HEK293 (cell line): ENCODE data around the gene SGIP1.

ENCODE experiments used
- CTCF ChIA-PET: fragments of 350-600 bp; formaldehyde crosslinking; extraction: SDS; loops from one replicate; lab custom pipeline; 2021; ENCODE audit warnings: antibody characterized with exemption; lab: Yijun Ruan, JAX
- POLR2A ChIA-PET: fragments of 300-600 bp; formaldehyde crosslinking; extraction: SDS; loops from one replicate; lab custom pipeline; 2020; ENCODE audit warnings: antibody characterized with exemption, inconsistent platforms; lab: Yijun Ruan, JAX
- H3K27ac ChIP-seq: fragments of 200-500 bp; sonication (Bioruptor generic); 2 replicates; pipeline ENCODE4 v1.5.1; 2014; ENCODE audit warnings: low read depth, low read length, control low read depth, inconsistent platforms; ENCODE audit errors: extremely low read depth
- H3K36me3 ChIP-seq, 2 experiments: fragments of 200-500 bp in 1 of 2; sonication (Bioruptor generic) in 1 of 2; 1 replicate in 1 of 2; 2 replicates in 1 of 2; pipeline ENCODE4 v1.5.1; 2014 to 2017; ENCODE audit warnings: inconsistent platforms in 2 of 2, low read length in 2 of 2; ENCODE audit not compliant: control insufficient read depth in 2 of 2, insufficient read depth in 1 of 2
- H3K4me1 ChIP-seq: fragments of 200-500 bp; sonication (Bioruptor generic); 2 replicates; pipeline ENCODE4 v1.5.1; 2014; ENCODE audit warnings: mild to moderate bottlenecking, low read length, inconsistent platforms; ENCODE audit not compliant: control insufficient read depth, insufficient read depth
- H3K4me3 ChIP-seq: 2 replicates; pipeline ENCODE4 v1.5.1; 2011; ENCODE audit warnings: low read depth, mild to moderate bottlenecking, control low read depth, low read length, moderate library complexity
- H3K9me3 ChIP-seq: fragments of 200-500 bp; sonication (Bioruptor generic); 2 replicates; pipeline ENCODE4 v1.5.1; 2014; ENCODE audit warnings: low read depth, low read length, inconsistent platforms; ENCODE audit not compliant: control insufficient read depth, insufficient read depth
- BCL11A ChIP-seq: fragments of 450-650 bp; formaldehyde crosslinking; IDR thresholded peaks from 2 replicates; pipeline ENCODE4 v1.5.1; 2016; ENCODE audit warnings: low read depth, missing biosample characterization, missing genetic modification characterization
- FEZF1 ChIP-seq: fragments of 450-650 bp; formaldehyde crosslinking; IDR thresholded peaks from 2 replicates; pipeline ENCODE4 v1.5.1; 2016; ENCODE audit warnings: missing biosample characterization, missing genetic modification characterization
- HOXC10 ChIP-seq: sonication (generic); formaldehyde crosslinking; IDR thresholded peaks from 2 replicates; pipeline ENCODE4 v1.8.1; 2023; ENCODE audit warnings: mild to moderate bottlenecking, missing genetic modification reagents
- KLF10 ChIP-seq: fragments of 450-650 bp; IDR thresholded peaks from 2 replicates; pipeline ENCODE4 v1.5.1; 2018; ENCODE audit warnings: missing biosample characterization, mild to moderate bottlenecking, missing genetic modification characterization
- KLF8 ChIP-seq: fragments of 450-650 bp; formaldehyde crosslinking; IDR thresholded peaks from 2 replicates; pipeline ENCODE4 v1.5.1; 2016; ENCODE audit warnings: missing biosample characterization, missing genetic modification characterization
- MYNN ChIP-seq: fragments of 450-650 bp; formaldehyde crosslinking; IDR thresholded peaks from 2 replicates; pipeline ENCODE4 v1.5.1; 2016; ENCODE audit warnings: missing biosample characterization, missing genetic modification characterization, borderline replicate concordance
- OVOL3 ChIP-seq: fragments of 450-650 bp; formaldehyde crosslinking; IDR thresholded peaks from 2 replicates; pipeline ENCODE4 v1.5.1; 2016; ENCODE audit warnings: missing biosample characterization, missing genetic modification characterization
- SCRT1 ChIP-seq: fragments of 450-650 bp; formaldehyde crosslinking; IDR thresholded peaks from 2 replicates; pipeline ENCODE4 v1.5.1; 2016; ENCODE audit warnings: missing biosample characterization, missing genetic modification characterization, borderline replicate concordance
- SCRT2 ChIP-seq: fragments of 450-650 bp; formaldehyde crosslinking; IDR thresholded peaks from 2 replicates; pipeline ENCODE4 v1.5.1; 2016; ENCODE audit warnings: missing biosample characterization, missing genetic modification characterization
- TRIM28 ChIP-seq: IDR thresholded peaks from 2 replicates; pipeline ENCODE4 v1.6.1; 2011; ENCODE audit warnings: low read length, control low read depth, borderline replicate concordance
- ZBTB1 ChIP-seq: fragments of 450-650 bp; formaldehyde crosslinking; IDR thresholded peaks from 2 replicates; pipeline ENCODE4 v1.5.1; 2016; ENCODE audit warnings: missing biosample characterization, missing genetic modification characterization
- ZEB2 ChIP-seq: fragments of 450-650 bp; formaldehyde crosslinking; IDR thresholded peaks from 2 replicates; pipeline ENCODE4 v1.5.1; 2016; ENCODE audit warnings: missing biosample characterization, missing genetic modification characterization
- ZFP41 ChIP-seq: fragments of 450-650 bp; formaldehyde crosslinking; IDR thresholded peaks from 2 replicates; pipeline ENCODE4 v1.5.1; 2016; ENCODE audit warnings: missing biosample characterization, missing genetic modification characterization, borderline replicate concordance
- ZNF169 ChIP-seq: fragments of 450-650 bp; formaldehyde crosslinking; IDR thresholded peaks from 2 replicates; pipeline ENCODE4 v1.5.1; 2016; ENCODE audit warnings: missing biosample characterization, missing genetic modification characterization
- ZNF214 ChIP-seq: fragments of 450-650 bp; formaldehyde crosslinking; IDR thresholded peaks from 2 replicates; pipeline ENCODE4 v1.5.1; 2017; ENCODE audit warnings: missing biosample characterization, mild to moderate bottlenecking, missing genetic modification characterization, borderline replicate concordance
- ZNF223 ChIP-seq: fragments of 450-650 bp; formaldehyde crosslinking; IDR thresholded peaks from 2 replicates; pipeline ENCODE4 v1.5.1; 2016; ENCODE audit warnings: missing biosample characterization, missing genetic modification characterization
- ZNF248 ChIP-seq: fragments of 450-650 bp; formaldehyde crosslinking; IDR thresholded peaks from 2 replicates; pipeline ENCODE4 v1.5.1; 2017; ENCODE audit warnings: missing biosample characterization, missing genetic modification characterization
- ZNF274 ChIP-seq, 2 experiments: fragments of 200-500 bp in 1 of 2; fragments of 450-650 bp in 1 of 2; sonication (Bioruptor generic) in 1 of 2; formaldehyde crosslinking in 1 of 2; IDR thresholded peaks; 2 replicates each; pipeline versions ENCODE4 v1.5.1 to v1.6.1; 2014 to 2016; ENCODE audit warnings: borderline replicate concordance in 1 of 2, inconsistent platforms in 1 of 2, low read length in 1 of 2, missing biosample characterization in 1 of 2, missing genetic modification characterization in 1 of 2
- ZNF292 ChIP-seq: fragments of 450-650 bp; formaldehyde crosslinking; IDR thresholded peaks from 2 replicates; pipeline ENCODE4 v1.5.1; 2016; ENCODE audit warnings: low read depth, missing biosample characterization, missing genetic modification characterization, borderline replicate concordance
- ZNF311 ChIP-seq: fragments of 450-650 bp; formaldehyde crosslinking; IDR thresholded peaks from 2 replicates; pipeline ENCODE4 v1.5.1; 2017; ENCODE audit warnings: missing biosample characterization, missing genetic modification characterization, borderline replicate concordance
- ZNF324 ChIP-seq: fragments of 450-650 bp; formaldehyde crosslinking; IDR thresholded peaks from 2 replicates; pipeline ENCODE4 v1.5.1; 2016; ENCODE audit warnings: missing biosample characterization, missing genetic modification characterization
- ZNF37A ChIP-seq: fragments of 450-650 bp; IDR thresholded peaks from 2 replicates; pipeline ENCODE4 v1.5.1; 2018; ENCODE audit warnings: missing biosample characterization, missing genetic modification characterization
- ZNF423 ChIP-seq: fragments of 450-650 bp; formaldehyde crosslinking; IDR thresholded peaks from 2 replicates; pipeline ENCODE4 v1.5.1; 2016; ENCODE audit warnings: missing biosample characterization, missing genetic modification characterization
- ZNF488 ChIP-seq: fragments of 450-650 bp; formaldehyde crosslinking; IDR thresholded peaks from 2 replicates; pipeline ENCODE4 v1.5.1; 2016; ENCODE audit warnings: missing biosample characterization, missing genetic modification characterization
- ZNF600 ChIP-seq: fragments of 450-650 bp; formaldehyde crosslinking; IDR thresholded peaks from 2 replicates; pipeline ENCODE4 v1.5.1; 2016; ENCODE audit warnings: missing biosample characterization, missing genetic modification characterization
- ZNF610 ChIP-seq: fragments of 450-650 bp; formaldehyde crosslinking; IDR thresholded peaks from 2 replicates; pipeline ENCODE4 v1.5.1; 2016; ENCODE audit warnings: missing biosample characterization, missing genetic modification characterization, borderline replicate concordance
- ZNF664 ChIP-seq: fragments of 450-650 bp; formaldehyde crosslinking; IDR thresholded peaks from 2 replicates; pipeline ENCODE4 v1.5.1; 2016; ENCODE audit warnings: missing biosample characterization, missing genetic modification characterization
- ZNF670 ChIP-seq: fragments of 450-650 bp; formaldehyde crosslinking; IDR thresholded peaks from 2 replicates; pipeline ENCODE4 v1.5.1; 2016; ENCODE audit warnings: missing biosample characterization, missing genetic modification characterization, low read depth
- ZNF791 ChIP-seq: fragments of 450-650 bp; formaldehyde crosslinking; IDR thresholded peaks from 2 replicates; pipeline ENCODE4 v1.5.1; 2016; ENCODE audit warnings: missing biosample characterization, missing genetic modification characterization
- ZNF792 ChIP-seq: fragments of 450-650 bp; formaldehyde crosslinking; IDR thresholded peaks from 2 replicates; pipeline ENCODE4 v1.5.1; 2016; ENCODE audit warnings: missing biosample characterization, missing genetic modification characterization
- ZNF843 ChIP-seq: fragments of 450-650 bp; formaldehyde crosslinking; IDR thresholded peaks from 2 replicates; pipeline ENCODE4 v1.5.1; 2016; ENCODE audit warnings: missing biosample characterization, missing genetic modification characterization

The SGIP1 gene

DNA sequence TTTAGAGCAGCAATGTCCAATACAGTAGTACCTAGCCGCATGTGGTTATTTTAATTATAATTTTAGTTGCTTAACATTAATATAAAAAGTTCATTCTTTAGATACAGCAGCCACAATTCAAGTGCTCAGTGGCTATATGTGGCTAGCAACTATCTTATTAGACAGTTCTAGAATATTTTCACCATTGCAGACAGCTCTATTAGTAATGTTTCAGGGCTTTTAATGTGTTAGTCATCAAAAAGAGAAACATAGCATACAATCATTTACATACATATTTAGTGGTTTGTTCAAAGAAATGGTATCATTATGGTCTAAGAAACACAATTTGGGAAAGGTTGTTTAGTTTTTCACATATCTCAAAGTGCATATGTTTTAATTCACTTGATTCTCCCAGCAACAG lies 151.7 kb downstream of the SGIP1 start:
- no peaks in the 10 kb centered on the region for H3K4me1 ChIP-seq
- no peak overlapping the region for H3K27ac ChIP-seq
- no peak for TF ChIP-seq KLF10 (tag by site-specific recombination)
- TF ChIP-seq ZNF169 (tag by site-specific recombination), result no peak
- TF ChIP-seq ZNF223 (tag by site-specific recombination), result no peak
- no peak for TF ChIP-seq ZNF423 (tag by site-specific recombination)
- TF ChIP-seq ZNF248, result no peak
- TF ChIP-seq ZNF791 (tag by site-specific recombination), result no peak
- TF ChIP-seq ZNF600 (tag by site-specific recombination), result no peak
- TF ChIP-seq MYNN (tag by site-specific recombination), result no peak
- TF ChIP-seq BCL11A (tag by site-specific recombination), result no peak
- TF ChIP-seq SCRT2 (tag by site-specific recombination), result no peak
- TF ChIP-seq TRIM28, result no peak
- TF ChIP-seq ZNF488 (tag by site-specific recombination), result no peak
- TF ChIP-seq KLF8 (tag by site-specific recombination), result no peak
- no peak for TF ChIP-seq FEZF1
- no peak for TF ChIP-seq ZNF214
- TF ChIP-seq ZNF274 (IDR thresholded peaks at IDR 0.05; ENCODE audit: low read length), result no peak
- no peak for TF ChIP-seq ZNF274 (tag by site-specific recombination; IDR thresholded peaks at IDR 0.05; ENCODE audit: borderline replicate concordance)
- TF ChIP-seq ZNF664 (tag by site-specific recombination), result no peak
- TF ChIP-seq SCRT1 (tag by site-specific recombination), result no peak
- H3K36me3 ChIP-seq, result no peaks in the 10 kb centered on the region
- ChIA-PET CTCF (interaction anchor here (0.6 to 1.3 kb wide), 2 partner anchors 41 to 368 kb away, joined by 3 to 6 read pairs; partner anchors contain the start of gene SLC35D1), POLR2A (no interaction called here)
- H3K9me3 ChIP-seq, result no peaks in the 10 kb centered on the region
- no peak overlapping the region for H3K4me3 ChIP-seq

DNA sequence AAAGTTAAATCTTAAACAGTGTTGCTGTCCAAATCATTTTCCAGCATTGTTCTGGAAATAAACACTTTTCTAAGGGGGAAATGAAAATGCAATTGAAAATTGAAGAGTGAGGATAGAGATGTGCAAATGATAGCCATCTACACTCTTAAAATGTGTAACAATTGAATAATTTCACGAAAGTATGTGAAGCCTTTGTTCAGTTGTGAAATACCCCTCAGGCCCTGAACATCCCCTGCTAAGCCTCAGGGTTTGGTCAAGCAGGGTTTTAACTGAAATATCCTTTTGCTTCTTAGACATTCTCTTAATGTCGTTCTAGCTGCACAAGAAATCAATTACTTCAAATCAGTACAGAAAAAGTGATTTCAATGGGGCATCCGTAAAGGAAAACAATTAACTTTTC lies 152.5 kb downstream of the SGIP1 start:
- H3K9me3 ChIP-seq, result no peaks in the 10 kb centered on the region
- no peaks in the 10 kb centered on the region for H3K4me1 ChIP-seq
- TF ChIP-seq ZNF843 (no peak), ZNF610 (tag by site-specific recombination) (no peak), ZNF792 (tag by site-specific recombination) (no peak), ZEB2 (tag by site-specific recombination) (no peak), ZNF670 (tag by site-specific recombination) (no peak), ZBTB1 (no peak), ZNF311 (tag by site-specific recombination) (no peak), OVOL3 (no peak), ZNF292 (tag by site-specific recombination) (no peak), HOXC10 (CRISPR knock-in tag) (no peak), ZFP41 (tag by site-specific recombination) (no peak), ZNF324 (no peak), ZNF37A (tag by site-specific recombination) (no peak)
- TF ChIP-seq, all 188 proteins: peak for 0
- no peaks in the 10 kb centered on the region for H3K36me3 ChIP-seq
- POLR2A ChIA-PET, result no interaction called here
- H3K4me3 ChIP-seq, result no peak overlapping the region
- no peak overlapping the region for H3K27ac ChIP-seq
- CTCF ChIA-PET, result interaction anchor here (0.5 to 1.3 kb wide), 2 partner anchors 40 to 1649 kb away, joined by 5 to 6 read pairs; no protein-coding TSS in a partner anchor
